IPS-18c (cell line): ENCODE results near the gene TMEM223.
"Not testable (repeated sequence)": the region's sequence is repeated elsewhere in the genome, so short reads cannot be mapped to it uniquely, and the experiment has no call there.

Experiments used
- H3K4me3 ChIP-seq: 2 replicates; pipeline ENCODE4 v1.7.0; 2013; ENCODE audit warnings: low read depth, mild to moderate bottlenecking, low read length, moderate library complexity; ENCODE audit not compliant: insufficient read depth
- H3K9me3 ChIP-seq: one replicate; pipeline ENCODE4 v1.6.1; 2013; ENCODE audit warnings: mild to moderate bottlenecking, low read length, moderate library complexity; ENCODE audit not compliant: control insufficient read depth, insufficient read depth

The TMEM223 gene, protein sequence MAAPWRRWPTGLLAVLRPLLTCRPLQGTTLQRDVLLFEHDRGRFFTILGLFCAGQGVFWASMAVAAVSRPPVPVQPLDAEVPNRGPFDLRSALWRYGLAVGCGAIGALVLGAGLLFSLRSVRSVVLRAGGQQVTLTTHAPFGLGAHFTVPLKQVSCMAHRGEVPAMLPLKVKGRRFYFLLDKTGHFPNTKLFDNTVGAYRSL

DNA sequence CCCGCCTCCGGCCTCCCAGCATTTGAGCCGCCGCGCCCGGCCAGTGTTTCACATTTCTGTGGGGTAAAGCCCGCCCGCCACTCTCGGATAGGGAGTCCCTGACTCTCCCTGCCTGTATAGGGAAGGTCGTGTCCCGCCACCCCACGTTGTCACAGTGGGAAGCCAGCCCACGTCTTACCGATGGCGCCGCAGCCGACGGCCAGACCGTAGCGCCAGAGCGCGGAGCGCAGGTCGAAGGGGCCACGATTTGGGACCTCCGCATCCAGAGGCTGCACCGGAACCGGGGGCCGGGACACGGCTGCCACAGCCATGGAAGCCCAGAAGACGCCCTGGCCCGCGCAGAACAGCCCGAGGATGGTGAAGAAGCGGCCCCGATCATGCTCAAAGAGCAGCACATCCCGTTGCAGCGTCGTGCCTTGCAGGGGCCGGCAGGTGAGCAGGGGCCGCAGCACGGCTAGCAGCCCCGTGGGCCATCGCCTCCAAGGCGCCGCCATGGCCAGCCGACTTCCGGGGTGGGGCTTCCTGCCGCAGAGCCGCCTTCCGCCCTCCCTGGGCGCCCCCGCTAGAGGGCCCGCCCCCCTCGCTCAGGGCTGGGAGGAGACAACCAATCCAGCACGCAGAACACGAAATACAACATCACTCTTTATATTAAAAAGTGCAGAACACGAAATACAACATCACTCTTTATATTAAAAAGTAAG lies at the start of gene TMEM223:
Gene TMEM223 (minus strand): TSS at position 506 of the 701 bp plus-strand sequence. CDS start 12 bp downstream, at position 494.
- H3K9me3 ChIP-seq: no peaks in the 10 kb centered on the region
- peak within 1 kb of the TSS; percentile 94 for H3K4me3 ChIP-seq

DNA sequence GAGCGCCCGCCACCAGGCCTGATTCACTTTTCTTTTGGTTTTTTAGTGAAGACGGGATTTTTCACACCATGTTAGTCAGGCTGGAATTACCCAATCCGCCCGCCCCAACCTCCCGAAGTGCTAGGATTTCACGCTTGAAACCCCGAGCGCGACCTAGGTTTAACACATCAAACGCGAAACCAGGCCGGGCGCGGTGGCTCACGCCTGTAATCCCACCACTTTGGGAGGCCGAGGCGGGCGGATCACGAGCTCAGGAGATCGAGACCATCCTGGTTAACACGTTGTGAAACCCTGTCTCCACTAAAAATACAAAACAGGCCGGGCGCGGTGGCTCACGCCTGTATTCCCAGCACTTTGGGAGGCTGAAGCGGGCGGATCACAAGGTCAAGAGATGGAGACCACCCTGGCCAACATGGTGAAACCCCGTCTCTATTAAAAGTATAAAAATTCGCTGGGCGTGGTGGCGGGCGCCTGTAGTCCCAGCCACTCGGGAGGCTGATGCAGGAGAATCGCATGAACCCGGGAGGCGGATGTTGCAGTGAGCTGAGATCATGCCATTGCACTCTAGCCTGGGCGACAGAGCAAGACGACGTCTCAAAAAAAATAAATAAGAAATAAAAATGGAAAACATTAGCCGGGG lies 49.0 kb upstream of the TMEM223 start:
- H3K4me3 ChIP-seq: peak overlapping the region; percentile 99; the same call in 1 of the 2 replicates
- not testable (repeated sequence) for H3K9me3 ChIP-seq

GRCh38 chr11:62839050-62839945 lies 47.5 kb upstream of the TMEM223 start, which contains the start of gene WDR74:
Gene WDR74, minus strand, starts transcription at chr11:62839590. Its CDS starts 20 bp downstream, at chr11:62839570.
- Histone ChIP-seq H3K4me3 (peak within 1 kb of the TSS; percentile 99), H3K9me3 (no peaks in the 10 kb centered on the region)

- H3K9me3 ChIP-seq: no peaks in the 10 kb centered on the region
- H3K4me3 ChIP-seq: no peak overlapping the region
Observed at GRCh38 chr11:62835336-62835735, 43.5 kb upstream of the TMEM223 start.

GRCh38 chr11:62832336-62833234 lies 40.8 kb upstream of the TMEM223 start, which contains the start of gene TEX54:
Gene TEX54, minus strand, starts transcription at chr11:62832841.
- peak within 1 kb of the TSS; percentile 98 for H3K4me3 ChIP-seq
- H3K9me3 ChIP-seq: no peaks in the 10 kb centered on the region

- H3K4me3 ChIP-seq: peak within 1 kb of the TSS; percentile 98
Observed at GRCh38 chr11:62831520-62832335, 39.9 kb upstream of the TMEM223 start, which contains the start of gene STX5. Gene STX5, minus strand, starts transcription at chr11:62832051. Its CDS starts 808 bp downstream, at chr11:62831243.

GRCh38 chr11:62830904-62831519 lies 39.2 kb upstream of the TMEM223 start:
- no peaks in the 10 kb centered on the region for H3K9me3 ChIP-seq
- peak overlapping the region; percentile 98 for H3K4me3 ChIP-seq

More at GRCh38 chr11:62831520-62832335, 39.9 kb upstream of the TMEM223 start, which contains the start of gene STX5:
- no peaks in the 10 kb centered on the region for H3K9me3 ChIP-seq

DNA sequence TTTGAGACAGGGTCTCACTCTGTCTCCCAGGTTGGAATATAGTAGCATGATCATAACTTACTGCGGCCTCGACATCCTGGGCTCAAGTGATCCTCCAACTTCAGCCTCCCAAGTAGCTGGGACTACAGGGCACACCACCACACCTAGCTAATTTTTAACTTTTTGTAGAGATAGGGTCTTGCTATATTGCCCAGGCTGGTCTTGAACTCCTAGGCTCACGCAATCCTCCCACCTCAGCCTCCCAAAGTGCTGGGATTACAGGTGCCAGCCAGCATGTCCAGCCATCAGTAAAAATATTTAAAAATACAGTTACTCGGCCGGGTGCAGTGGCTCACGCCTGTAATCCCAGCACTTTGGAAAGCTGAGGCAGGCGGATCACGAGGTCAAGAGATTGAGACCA lies 36.3 kb upstream of the TMEM223 start:
- H3K4me3 ChIP-seq, H3K9me3 ChIP-seq: not testable (repeated sequence)

DNA sequence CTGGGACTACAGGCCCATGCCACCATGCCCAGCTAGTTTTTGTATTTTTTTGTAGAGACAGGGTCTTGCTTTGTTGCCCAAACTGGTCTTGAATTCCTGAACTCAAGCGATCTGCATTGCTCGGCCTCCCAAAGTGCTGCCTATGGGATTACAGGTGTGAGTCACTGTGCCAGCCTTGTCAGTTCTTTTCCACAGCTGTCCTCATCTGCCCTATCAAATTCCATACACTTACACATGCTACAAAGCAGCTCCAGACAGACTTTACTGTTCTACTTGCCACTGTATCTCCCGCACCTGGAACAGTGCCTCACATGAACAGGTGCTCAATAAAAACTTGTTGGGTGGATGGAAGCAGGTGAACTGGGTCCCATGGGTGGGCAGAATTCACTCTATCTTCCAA lies 31.9 kb upstream of the TMEM223 start:
- H3K9me3 ChIP-seq: no peaks in the 10 kb centered on the region
- H3K4me3 ChIP-seq: no peak overlapping the region

GRCh38 chr11:62817129-62817528 lies 25.3 kb upstream of the TMEM223 start:
- H3K9me3 ChIP-seq: no peaks in the 10 kb centered on the region

GRCh38 chr11:62816557-62816956 lies 24.8 kb upstream of the TMEM223 start:
- Histone ChIP-seq H3K9me3 (no peaks in the 10 kb centered on the region), H3K4me3 (no peak overlapping the region)

More at GRCh38 chr11:62817129-62817528, 25.3 kb upstream of the TMEM223 start:
- H3K4me3 ChIP-seq: no peak overlapping the region

- Histone ChIP-seq H3K9me3 (no peaks in the 10 kb centered on the region), H3K4me3 (no peak overlapping the region)
Observed at GRCh38 chr11:62811659-62812058, 19.9 kb upstream of the TMEM223 start.

GRCh38 chr11:62810748-62811147 lies 18.9 kb upstream of the TMEM223 start:
- Histone ChIP-seq H3K4me3 (no peak overlapping the region), H3K9me3 (no peaks in the 10 kb centered on the region)

DNA sequence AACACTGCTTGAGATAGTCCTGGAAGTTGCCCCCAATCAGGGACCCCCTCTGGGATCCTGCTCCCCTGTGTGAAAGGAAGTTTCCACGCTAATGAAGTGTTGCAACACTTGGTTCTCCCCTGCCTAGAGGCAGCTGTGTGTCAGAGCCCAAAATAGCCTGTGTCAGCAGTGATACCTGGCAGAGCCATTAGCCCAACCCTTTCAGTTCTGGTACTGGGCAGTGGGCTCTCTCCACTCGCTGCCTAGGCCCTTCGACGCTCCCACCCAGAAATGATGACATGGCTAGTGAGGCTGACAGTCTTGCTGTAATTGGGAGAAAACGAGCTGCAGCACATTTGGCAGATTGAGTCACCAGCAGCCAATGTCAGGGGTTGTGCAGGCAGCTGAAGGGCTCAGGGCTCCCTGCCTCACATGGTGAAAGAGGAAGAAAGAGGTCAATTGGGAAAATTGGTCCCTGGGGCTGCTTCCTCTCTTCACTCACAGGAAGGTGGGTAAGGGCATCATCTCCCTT lies 14.9 kb upstream of the TMEM223 start:
- Histone ChIP-seq H3K9me3 (peaks cover 2% of the 10 kb centered on the region), H3K4me3 (no peak overlapping the region)

GRCh38 chr11:62805961-62806441 lies 14.2 kb upstream of the TMEM223 start:
- Histone ChIP-seq H3K4me3 (peak overlapping the region; percentile 94), H3K9me3 (peaks cover 2% of the 10 kb centered on the region)
